ENCODE measurements around the gene PPP1R14C.

The PPP1R14C gene

GRCh38 chr6:150251566-150252186 lies 108.8 kb downstream of the PPP1R14C start:
- DNase-seq, result no peak

- no peak for DNase-seq
These were observed 110.0 kb downstream of the PPP1R14C start for GRCh38 chr6:150252714-150253444.

DNA sequence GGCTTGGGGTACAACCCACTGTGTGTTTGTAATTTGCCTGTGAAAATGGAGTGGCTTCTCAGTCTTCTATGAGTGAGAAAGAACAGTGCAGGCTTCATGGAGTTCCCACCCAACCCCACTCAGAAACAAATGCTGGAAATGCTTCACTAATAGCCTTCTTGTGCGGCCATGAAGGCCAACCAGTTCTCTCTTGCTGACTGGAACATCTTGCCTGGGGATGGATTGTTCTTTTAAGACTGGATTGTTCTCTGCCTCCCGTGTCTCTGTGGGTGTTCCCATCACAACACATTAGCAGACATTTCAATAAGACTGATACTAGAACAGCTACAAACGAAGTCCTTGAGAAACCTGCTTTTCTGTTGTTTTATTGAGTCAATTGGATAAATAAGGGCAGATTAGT lies 110.6 kb downstream of the PPP1R14C start:
- DNase-seq, result no peak

- peak; percentile 71 for DNase-seq
These were observed 111.9 kb downstream of the PPP1R14C start for GRCh38 chr6:150254770-150255169.

DNA sequence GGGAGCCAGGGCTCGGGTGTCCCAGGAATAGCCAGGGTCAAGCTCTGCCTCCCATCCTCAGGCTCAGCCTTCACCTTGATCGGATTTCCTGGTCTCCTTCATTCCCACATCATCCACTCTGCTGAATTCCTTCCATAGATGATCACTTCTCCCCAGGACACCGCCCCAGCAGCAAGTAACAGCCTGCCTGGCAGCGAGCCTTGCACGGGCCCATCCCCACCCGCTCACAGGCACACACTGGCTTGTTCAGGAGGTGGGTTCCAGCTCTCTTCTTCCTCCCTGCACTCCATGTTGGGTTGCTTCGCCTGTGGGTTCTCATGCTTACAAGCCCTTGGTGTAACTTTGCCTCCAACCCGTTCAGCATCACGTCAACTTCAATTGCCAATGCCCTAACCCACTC lies 113.0 kb downstream of the PPP1R14C start:
- no peak for DNase-seq

- peak; percentile 91 for DNase-seq
These were observed 113.9 kb downstream of the PPP1R14C start for GRCh38 chr6:150256618-150257272.

DNA sequence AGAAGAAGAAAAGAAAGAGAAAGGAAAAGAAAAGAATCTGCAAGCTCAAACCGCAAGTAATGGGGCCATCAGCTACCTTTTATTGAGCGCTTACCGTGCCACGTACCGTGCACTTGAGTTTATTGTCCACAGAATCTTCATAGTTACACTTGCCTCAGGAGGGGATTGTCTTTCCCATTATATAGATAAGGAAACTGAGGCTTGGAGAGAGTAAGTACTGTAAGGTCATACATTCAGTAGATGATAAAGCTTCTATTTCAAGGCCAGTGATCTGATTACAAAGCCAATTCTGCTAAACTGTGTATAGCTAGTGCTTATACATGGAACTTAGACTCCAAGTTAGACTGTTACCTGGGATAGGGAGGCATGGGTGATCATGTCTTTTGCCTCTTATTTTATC lies 115.5 kb downstream of the PPP1R14C start:
- no peak for DNase-seq

DNA sequence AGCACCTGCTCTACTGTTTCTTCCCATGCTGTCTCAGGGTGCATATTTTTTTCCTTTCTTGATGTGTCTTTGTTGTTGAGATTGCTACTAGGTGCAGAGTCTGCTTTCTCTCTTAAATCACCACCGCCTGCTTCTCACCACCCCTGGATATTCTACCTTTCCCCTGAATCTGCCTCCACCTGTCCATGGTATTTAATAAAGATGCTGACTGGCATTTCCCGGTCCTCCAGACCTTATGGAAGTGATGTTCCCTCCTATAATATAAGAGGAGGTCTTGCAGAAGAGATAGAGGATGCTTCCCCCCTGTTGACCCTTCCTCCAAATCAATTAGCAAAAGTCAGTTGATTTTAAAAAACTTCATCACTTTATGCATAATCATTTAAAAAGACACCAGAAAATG lies 118.1 kb downstream of the PPP1R14C start:
- no peak for DNase-seq

- DNase-seq, result no peak
These were observed 119.3 kb downstream of the PPP1R14C start for GRCh38 chr6:150261997-150262697.

DNA sequence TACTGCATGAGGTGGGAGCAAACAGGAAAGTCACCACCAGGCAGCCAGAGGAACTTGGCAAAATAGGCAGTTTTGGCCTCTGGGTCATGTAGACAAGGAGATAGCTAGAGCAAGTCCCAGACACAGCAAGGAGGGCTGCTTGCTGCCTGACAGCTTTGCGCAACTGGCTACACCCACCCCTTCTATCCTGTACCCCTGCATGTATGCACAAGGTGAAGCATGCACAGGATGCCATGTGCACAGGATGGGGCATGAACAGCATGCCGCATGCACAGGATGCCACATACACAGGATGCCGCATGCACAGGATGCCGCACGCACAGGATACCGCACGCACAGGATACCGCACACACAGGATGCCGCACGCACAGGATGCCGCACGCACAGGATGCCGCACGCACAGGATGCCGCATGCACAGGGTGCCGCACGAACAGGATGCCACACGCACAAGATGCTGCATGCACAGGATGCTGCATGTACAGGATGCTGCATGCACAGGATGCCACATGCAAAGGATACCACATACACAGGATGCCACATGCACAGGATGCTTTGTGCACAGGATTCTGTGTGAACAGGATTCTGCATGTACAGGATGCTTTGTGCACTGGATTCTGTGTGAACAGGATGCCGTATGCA lies 121.0 kb downstream of the PPP1R14C start:
- no peak for DNase-seq

GRCh38 chr6:150266309-150266708 lies 123.5 kb downstream of the PPP1R14C start:
- no peak for DNase-seq

DNA sequence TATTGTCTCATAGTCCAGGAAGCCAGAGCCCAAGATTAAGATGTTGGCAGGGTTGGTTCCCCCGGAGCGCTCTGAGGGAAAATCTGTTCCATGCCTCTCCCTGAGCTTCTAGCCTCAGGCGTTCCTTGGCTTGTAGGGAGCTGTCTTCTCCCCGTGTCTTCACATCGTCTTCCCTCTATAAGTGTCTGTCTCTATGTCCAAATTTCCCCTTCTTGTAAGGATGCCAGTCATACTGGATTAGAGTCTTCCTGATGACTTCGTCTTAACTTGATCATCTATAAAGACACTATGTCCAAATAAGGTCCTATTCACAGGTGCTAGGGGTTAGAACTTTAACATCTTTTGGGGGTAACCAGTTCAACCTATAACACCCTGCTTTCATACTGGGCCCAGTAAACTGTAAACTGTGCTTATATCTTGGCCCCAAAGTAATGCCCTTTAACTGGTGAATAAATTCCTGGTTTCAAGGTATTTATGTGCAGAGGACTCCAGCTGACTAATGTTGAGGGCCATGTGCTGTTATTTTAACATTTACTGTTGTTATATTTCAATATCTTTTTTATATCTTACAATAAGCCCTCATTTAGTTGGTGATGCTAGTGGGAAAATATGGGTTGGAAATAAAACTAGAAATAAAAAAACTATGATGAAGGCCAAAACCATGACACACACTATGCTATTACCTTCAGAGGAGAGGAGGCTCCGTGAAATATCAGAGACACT lies 124.3 kb downstream of the PPP1R14C start:
- DNase-seq, result no peak

GRCh38 chr6:150267686-150268561 lies 125.1 kb downstream of the PPP1R14C start:
- peak; percentile 93 for DNase-seq

DNA sequence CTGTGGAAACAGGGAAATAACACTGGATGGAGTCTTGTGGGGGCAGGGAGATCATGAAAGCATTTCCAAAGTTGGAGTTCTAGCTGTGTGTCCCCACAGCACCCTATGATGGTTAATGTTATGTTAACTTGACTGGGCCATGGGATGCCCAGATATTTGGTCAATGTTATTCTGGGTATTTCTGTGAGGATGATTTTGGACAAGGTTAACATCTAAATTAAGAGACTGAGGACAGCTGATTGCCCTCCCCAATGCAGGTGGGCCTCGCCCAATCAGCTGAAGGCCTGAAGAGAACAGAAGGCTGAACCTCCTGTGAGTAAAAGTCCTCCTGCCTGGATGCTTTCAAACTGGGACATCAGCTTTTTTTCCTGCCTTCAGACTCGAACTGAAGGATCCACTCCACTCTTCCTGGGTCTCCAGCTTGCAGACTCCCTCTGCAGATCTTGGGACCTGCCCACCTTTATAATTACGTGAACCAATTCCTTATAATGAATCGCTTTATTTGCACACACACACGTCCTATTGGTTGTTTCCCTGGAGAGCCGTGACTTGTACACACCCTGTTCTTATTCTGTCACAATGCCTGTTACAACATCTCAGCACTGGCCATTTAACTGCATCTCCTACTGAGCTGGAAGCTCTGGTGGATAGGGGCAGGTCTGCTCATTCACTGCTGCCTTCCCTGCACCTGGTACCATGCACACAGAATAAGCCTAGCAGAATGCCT lies 126.4 kb downstream of the PPP1R14C start:
- DNase-seq, result no peak

DNA sequence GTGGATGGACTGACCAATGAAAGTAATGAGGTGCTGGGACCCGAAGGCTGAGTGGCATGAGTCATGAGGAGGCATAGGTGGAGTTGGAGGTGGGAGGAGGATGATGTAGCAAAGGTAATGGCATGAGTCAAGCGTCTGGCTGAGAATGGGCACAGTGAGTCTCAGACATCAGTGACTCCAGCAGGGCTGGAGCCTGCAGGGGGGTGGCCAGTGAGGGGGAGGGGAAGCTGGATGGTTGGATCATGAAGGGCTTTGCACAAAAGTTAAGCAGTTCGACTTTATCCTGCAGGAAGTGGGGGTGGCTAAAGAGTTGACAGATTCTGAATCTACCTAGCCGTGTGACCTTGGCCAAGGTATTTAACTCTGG lies 127.0 kb downstream of the PPP1R14C start:
- DNase-seq, result peak; percentile 81

GRCh38 chr6:150270330-150271052 lies 127.6 kb downstream of the PPP1R14C start:
- no peak for DNase-seq

GRCh38 chr6:150271172-150271500 lies 128.3 kb downstream of the PPP1R14C start:
- DNase-seq, result no peak

DNA sequence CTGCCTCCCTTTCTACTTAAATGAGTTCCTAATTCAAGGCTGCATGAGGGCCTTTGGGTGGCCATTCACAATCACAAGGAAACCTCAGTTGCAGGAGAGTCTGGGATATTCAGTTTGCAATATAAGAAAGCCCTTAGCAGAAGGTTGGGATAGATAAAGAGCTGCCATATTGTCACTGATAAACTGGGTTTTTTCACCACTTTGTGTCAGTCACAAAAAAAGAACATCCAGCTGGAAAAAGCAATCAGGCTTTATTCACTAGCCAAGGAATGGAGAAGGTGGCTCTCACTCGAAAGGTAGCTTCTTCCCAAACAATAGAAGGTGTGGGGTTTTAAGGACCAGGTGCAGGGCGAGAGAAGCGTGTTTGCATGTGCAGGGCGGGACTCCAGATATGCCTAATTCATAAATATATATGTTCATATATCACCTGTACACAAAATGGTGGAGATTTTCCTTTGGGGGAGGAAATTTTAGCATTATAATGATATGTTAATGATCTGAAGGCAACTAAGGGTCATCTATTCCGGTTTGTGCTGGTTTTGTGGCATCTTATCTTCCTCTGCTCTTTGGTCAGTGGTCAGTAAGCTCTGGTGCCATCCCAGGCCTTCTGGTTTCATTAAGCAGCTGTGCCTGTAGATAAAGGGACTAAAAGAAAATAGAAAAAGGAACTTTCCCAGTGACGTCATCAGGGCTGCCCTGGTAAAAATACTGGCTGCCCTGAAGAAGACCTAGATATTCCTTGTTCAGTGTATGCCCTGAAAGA lies 128.8 kb downstream of the PPP1R14C start:
- no peak for DNase-seq
